IPS-18c (cell line): ENCODE measurements around the gene PAXX.
"Not testable (repeated sequence)": the region's sequence is repeated elsewhere in the genome, so short reads cannot be mapped to it uniquely, and the experiment has no call there.

Source experiments
- H3K4me3 ChIP-seq: 2 replicates; pipeline ENCODE4 v1.7.0; 2013; ENCODE audit warnings: low read depth, mild to moderate bottlenecking, low read length, moderate library complexity; ENCODE audit not compliant: insufficient read depth
- H3K9me3 ChIP-seq: one replicate; pipeline ENCODE4 v1.6.1; 2013; ENCODE audit warnings: mild to moderate bottlenecking, low read length, moderate library complexity; ENCODE audit not compliant: control insufficient read depth, insufficient read depth

The PAXX gene

DNA sequence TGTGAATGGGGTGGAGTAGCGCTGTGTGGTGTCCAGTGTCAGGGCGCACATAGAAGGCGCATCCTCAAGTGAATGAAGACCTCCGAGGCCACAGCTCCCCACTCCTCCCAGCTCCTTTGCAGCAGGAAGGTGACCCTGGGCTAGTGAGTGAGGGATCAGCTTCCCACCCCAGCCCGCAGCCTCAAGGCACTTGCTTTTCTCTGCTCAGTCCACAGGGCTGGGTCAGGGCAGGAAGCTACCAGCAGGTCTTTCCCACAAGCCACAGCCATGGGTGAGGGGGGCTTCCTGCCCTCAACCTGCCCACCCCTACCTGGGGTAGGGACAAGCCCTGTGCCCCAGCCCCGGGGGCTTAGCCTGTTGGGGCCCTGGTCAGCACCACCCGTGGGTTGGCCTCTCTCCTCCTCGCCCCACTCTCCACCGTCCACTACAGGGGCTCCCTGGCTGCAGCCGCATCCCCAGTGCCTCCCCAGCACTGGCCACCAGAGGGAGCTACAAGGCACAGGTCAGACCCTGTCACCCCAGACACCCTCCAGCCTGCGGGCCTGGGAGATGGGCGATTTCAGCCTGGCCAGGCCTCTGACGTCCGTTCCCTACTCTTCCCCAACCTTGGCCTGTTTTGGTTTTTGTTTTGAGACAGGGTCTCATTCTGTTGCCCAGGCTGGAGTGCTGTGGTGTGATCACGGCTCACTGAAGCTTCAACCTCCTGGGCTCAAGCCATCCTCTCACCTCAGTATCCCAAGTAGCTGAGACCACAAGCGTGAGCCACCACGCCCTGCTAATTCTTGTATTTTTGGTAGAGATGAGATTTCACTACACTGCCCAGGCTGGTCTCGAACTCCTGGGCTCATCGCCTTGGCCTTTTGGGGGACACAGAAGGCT lies 37.1 kb downstream of the PAXX start:
- H3K4me3 ChIP-seq, result peak overlapping the region; percentile 71; the same call in 1 of the 2 replicates
- H3K9me3 ChIP-seq, result no peaks in the 10 kb centered on the region

DNA sequence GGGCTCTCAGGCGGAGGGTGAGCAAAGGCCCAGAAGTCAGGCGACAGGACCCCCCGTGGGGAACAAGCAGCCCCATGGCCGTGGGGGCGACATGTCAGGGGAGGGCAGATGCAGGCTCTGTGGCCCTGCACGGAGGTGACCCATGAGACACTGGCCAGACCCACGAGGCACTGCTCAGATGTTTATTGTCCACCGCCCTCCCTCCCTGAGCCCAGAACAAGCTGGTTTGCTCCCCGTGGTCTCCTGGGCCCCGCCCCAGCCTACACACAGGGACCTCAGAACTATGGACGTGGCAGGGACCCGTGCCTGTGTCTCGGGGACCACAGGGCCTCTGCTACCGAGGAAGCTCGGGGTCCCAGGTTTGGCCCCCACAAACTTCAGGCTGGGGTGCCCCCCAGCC lies 37.8 kb downstream of the PAXX start:
- Histone ChIP-seq H3K4me3 (no peak overlapping the region), H3K9me3 (no peaks in the 10 kb centered on the region)

DNA sequence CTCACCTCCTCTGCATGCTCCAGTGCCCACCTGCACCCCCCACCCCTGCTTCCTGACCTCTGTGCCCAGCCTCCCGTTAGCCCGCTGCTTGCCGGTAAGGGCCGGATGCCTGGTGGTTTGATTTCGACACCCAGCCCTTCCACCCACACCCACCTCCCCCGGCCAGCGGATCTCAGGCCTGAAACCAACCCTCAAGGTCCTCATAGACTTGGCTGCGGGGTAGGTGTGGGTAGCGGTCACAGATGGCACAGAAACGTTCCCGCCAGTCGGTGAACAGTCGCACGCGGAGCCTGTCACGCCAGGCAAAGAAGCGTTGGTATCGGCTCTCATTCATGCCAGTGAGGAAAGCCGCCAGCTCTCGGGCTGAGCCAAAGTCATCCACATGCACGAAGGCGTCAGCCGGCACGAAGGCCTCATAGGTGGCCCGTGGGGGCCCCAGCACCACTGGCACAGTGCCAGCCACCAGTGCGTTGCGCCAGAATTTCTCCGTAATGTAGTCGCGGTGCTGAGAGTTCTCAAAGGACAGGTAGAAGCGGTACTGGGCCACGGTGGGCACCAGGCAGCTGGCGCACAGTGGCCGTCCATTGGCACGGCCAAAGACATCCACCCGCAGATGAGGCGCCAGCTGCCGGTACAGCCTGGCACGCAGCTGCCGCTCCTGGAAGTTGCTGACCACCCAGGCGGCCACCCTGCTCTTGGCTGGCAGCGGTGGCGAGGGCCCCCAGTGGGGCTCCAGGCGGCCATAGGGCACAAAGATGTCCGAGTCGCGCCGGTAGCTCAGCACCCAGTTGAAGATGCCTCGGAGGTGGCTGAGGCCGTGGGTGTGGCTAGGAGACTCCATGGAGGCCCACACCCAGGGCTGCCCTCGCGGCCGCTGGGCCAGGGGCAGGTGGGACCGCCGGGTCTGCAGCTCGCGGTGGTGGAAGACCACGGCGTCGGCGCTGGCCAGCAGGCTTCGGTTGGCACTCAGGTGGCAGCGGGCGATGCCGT lies 38.6 kb downstream of the PAXX start:
- H3K4me3 ChIP-seq, result no peak overlapping the region

DNA sequence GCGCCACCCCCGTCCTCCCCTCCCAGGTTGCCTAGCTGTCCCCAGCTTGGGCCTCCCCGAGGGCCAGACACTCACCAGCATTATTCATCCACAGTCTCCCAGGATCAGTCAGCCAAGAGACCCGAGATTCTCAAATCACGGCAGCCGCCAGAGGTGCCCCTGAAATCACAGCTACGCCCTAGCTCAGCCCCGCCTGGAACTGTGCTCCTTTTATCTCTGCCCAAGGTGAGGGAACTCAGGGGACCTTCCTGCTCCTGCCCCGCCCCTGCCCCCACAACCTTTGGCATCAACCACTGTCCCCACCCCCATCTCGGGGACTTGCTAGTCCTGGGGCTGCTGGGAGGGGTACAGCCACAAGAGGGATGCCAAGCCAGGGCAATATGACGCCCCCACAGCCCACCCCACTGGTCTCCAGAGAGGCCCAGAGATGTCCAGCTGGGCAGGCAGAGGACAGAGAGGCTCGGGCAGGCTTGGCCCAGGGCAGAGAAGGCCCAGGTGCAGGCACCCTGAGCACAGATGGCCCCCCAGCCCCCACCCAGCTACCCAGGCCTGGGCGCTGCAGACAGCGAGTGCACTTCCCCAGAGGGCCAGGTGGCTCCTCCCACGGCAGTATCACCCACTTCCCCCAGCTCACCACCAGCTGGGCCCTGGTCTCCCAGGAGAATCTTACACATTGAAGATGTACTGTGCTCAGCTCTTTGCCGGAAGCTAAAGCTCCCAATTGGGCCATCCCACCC lies 39.9 kb downstream of the PAXX start, which contains the start of gene FUT7:
FUT7 (minus strand) TSS at position 185 of the 737 bp plus-strand sequence; CDS start at position 88, 97 bp downstream.
- H3K4me3 ChIP-seq, result no peak within 1 kb of the TSS
- no peaks in the 10 kb centered on the region for H3K9me3 ChIP-seq

More for the DNA sequence above, 38.6 kb downstream of the PAXX start:
- H3K9me3 ChIP-seq, result no peaks in the 10 kb centered on the region

DNA sequence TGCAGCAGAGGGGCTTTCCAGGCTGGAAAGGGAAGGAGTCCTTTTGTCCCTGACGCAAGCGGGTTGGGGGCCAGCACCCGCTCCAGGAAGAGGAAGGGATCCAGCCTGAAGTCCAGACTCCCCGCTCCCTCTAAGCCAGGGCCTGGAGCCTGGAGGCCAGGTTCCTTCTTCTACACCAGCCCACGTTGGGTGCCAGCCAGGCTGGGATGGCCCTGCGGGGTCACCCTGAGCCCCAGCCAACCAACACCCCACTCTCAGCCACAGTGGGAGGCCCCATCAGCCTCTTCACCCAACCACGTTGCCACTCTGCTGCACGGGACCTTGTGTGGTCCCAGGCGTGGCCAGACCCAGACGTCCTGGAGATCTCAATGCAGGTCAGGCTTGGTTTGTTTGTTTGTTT lies 40.6 kb downstream of the PAXX start:
- H3K4me3 ChIP-seq, result no peak overlapping the region
- no peaks in the 10 kb centered on the region for H3K9me3 ChIP-seq

DNA sequence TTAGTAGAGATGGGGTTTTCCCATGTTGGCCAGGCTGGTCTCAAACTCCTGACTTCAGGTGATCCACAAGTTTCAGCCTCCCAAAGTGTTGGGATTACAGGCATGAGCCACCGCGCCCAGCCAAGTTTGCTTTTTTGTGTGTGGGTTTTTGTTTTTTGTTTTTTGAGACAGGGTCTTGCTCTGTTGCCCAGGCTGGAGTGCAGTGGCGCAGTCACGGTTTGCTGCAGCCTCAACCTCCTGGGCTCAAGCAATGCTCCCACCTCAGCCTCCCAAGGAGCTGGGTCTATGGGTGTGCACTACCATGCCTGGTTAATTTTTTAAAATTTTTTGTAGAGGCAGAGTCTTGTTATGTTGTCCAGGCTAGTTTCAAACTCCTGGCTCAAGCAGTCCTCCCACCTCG lies 41.3 kb downstream of the PAXX start:
- H3K9me3 ChIP-seq, H3K4me3 ChIP-seq: not testable (repeated sequence)

DNA sequence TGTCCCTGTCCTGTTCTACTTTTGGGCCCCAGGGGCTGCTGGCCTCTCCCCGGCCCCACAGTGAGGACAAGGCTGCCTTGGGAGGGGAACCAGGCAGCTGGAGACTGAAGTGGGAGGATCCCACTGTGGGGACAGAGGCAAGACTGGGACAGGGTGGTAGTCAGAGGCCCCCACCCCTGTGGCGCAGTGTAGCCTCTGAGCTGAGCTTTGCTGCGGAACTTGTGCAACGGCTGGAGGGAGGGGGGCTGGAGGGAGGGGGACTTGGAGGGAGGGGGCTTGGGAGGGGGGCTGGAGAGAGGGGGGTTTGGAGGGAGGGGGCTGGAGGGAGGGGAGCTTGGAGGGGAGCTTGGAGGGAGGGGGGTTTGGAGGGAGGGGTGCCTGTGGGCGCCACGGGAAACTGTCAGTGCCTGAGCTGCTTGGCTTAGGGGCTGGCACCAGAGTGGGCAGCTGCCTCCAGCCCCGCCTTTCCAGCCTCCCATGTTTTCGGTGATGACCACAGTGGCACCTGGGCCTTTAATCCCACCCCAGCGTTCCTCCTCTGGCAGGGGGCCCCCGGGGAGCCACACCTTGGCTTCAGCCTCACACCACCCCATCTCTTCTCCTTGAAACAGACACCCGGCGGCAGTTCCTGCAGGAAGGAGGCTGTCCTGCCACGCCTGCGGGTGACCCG lies 42.0 kb downstream of the PAXX start:
- H3K9me3 ChIP-seq, result no peaks in the 10 kb centered on the region
- no peak overlapping the region for H3K4me3 ChIP-seq

DNA sequence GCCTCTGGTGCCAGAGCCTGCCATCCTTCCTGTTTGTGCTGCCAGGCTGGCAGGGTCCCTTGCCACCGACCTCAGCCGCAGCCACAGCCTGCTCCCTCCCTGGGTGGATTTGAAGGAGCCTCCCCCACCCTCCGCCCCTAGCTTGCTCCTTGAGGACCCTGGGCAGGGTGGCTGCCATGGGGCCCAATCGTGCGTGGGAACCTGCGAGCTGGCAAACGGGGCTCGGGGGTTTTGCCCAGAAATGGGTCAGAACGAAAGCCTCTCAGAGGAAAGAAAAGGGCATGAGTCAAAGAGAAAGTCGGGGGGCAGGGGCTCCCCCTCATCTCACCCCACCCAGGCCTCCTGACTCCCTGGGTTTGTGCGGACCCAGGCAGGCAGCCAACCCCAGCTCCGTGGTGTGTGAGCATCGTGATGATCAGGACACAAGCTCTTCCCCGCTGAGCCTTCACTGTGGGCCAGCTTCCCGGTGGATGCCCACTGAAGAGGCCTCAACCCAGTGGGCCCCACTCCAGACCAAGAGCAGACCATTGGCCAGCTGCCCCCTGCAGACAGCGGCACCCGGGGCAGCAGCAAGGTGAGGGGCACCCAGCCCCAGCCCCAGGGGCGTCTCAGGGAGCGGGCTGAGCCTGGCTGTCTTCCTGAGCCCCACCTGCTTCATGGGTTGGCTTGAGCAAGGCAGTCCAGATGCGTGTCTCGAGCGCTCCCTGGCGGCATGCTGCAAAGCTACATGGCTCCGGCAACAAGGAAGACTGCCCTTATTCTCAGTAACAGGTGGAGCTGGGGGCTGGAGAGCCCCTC lies 42.7 kb downstream of the PAXX start:
- Histone ChIP-seq H3K9me3 (no peaks in the 10 kb centered on the region), H3K4me3 (no peak overlapping the region)

DNA sequence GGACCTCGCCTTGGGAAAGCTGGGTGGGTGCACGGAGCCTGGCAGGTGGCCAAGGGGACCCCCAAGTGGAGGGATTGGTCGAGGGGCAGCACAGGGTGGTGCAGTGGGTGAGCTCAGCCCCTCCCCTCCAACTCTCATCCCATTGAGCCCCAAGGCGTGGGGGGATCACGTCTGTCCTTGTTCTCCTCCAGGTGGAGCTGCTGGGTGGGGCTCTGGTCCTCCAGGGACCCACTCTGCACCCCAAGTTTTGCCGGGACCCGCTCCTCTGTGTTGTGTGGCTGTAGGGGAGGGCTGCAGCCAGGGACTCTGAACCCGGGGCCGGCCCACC lies 43.2 kb downstream of the PAXX start:
- H3K4me3 ChIP-seq, result no peak overlapping the region
- H3K9me3 ChIP-seq, result no peaks in the 10 kb centered on the region

DNA sequence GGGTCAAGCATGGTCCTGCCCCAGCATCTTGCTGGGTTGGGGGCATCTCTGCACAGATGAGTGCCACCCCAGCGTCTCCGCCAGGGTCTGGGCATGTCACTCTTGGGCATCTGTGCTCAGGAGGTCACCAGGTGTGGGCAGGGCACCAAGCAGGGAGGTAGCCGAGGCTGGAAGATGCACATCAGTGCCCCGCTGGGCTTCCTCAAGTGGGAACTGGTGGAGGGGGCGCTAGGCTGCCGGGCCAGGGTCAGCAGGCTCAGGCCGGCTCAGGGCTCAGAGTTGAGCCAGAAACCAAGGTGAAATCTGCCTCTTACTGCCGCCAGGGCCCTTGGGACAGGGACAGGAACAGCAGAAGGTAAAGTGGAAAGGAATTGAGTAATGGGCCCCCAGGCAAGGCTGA lies 43.7 kb downstream of the PAXX start:
- Histone ChIP-seq H3K9me3 (no peaks in the 10 kb centered on the region), H3K4me3 (no peak overlapping the region)

DNA sequence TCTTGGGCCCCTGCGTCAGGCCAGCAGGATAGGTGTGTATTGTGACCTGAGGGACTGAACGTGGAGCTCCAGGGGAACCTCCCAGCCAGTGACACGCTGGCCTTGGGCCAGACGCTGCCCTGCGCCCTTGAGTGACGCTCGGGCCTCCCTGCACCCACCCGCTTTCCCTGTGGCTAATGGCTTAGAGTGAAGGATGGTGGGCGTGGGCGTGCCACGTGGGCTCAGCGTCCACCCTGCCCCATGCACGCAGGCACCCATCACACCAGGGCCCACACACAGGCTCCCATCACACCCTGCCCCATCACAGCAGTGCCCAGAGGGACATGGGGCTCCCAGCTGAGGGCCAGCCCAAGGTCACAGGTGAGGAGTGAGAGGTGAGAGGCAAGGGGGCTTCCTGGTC lies 44.8 kb downstream of the PAXX start:
- H3K4me3 ChIP-seq, result no peak overlapping the region
- no peaks in the 10 kb centered on the region for H3K9me3 ChIP-seq

DNA sequence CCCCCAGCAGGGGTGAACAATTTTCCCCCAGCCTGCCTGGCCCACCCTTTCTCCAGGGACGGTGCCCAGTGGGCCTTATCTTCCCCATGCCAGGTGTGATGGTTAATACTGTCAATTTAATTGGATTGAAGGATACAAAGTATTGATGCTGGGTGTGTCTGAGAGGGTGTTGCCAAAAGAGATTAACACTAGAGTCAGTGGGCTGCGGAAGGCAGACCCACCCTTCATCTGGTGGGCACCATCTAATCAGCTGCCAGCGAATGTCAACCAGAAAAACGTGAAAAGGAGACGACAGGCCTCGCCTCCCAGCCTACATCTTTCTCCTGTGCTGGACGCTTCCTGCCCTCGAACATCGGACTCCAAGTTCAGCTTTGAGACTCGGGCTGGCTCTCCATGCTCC lies 45.3 kb downstream of the PAXX start:
- Histone ChIP-seq H3K9me3 (no peaks in the 10 kb centered on the region), H3K4me3 (no peak overlapping the region)

DNA sequence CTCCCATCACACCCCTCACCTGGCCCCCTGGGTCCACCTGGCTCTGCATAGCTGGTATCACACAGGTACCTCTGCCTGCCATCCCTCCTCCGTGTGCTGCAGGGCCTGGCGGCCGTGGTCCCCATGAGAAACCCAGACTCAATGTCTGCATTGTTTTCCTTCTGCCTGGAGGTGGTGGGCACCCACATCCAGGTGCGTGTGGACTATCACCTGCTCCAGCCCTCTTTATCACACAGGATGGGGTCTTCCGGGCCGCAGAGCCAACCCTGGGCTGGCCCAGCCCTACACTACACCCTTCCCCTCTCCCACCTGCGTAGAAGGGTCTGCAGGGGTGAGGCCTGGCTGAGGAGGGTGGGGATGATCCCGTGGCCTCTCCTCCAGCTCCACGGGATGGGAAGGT lies 46.7 kb downstream of the PAXX start:
- no peaks in the 10 kb centered on the region for H3K9me3 ChIP-seq

DNA sequence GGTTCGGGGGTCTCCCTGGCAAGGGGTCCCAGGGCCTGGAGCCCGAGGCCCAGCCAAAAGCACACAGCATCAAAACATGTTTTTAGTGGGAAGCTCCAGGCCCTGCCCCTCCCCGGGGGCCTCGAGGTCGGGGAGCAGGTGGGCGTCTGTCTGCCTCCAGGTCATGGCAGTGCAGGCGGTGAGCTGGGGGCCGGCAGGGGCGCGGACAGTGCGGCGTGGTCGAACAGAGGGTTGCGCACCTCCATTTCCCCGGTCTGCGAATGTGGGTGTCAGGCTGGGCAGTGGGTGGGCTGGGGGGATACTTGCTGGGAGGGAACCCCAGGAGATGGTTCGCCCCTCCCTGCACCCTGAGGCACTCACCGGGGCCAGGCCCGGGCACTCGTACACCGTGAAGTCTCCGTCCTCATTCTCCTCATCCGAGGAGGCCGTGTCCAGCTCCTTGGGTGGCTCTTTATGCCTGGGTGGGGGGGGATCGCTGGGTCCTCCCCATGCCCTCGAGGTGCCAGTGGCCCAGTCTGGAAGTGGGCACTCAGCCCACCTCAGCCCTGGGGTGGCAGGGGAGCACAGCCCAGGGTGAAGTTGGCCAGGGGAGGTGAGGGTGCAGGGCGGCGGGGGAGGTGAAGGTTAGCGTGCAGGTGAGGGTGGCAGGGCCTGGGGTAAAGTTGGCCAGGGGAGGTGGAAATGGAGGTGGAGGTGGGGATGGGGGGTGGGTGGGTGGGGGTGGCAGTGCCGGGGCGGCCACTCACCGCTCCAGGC lies 47.6 kb downstream of the PAXX start:
- H3K4me3 ChIP-seq, result no peak overlapping the region
- H3K9me3 ChIP-seq, result no peaks in the 10 kb centered on the region

More for the DNA sequence above, 46.7 kb downstream of the PAXX start:
- H3K4me3 ChIP-seq, result no peak overlapping the region

DNA sequence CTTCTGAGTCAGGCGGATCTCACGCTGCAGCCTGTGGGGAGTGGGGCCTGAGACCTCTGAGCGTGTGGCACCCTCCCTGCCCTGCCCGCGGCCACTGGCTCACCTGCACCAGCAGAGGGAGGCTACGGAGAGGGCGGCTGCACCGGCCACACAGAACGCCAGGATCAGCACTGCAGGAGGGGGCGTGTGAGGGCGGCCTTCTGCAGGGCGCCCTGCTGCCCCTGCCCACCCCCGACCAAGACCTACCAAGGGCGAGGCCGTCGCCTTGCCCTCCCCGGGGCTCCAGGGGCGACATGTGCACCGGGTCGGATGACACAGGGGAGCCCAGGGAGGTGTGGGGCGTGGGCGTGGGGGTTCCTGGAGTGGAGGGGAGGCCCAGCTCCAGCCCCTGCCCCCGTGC lies 48.3 kb downstream of the PAXX start:
- H3K4me3 ChIP-seq, result no peak overlapping the region

DNA sequence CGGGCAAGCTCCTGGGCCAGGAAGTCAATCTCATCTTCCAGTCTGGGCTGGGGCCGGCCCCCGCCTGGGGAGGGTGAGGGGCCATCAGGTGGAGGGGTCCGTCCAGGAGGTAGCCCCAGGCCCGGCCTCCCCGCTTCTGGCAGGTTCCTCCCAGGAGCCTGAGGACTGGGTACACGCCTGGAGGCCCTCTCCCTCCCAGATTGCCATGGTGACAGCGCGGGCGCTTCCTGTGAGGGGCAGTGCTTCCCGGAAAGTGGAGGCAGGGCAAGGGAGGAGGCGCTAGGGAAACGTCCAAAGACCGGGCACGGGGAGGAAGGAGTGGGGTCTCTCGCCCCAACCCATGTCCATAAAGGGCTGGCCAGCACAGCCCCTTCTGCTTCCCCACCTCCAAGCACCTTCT lies 48.9 kb downstream of the PAXX start:
- no peaks in the 10 kb centered on the region for H3K9me3 ChIP-seq
- no peak overlapping the region for H3K4me3 ChIP-seq

More for the DNA sequence above, 48.3 kb downstream of the PAXX start:
- no peaks in the 10 kb centered on the region for H3K9me3 ChIP-seq
